ENCODE results near the gene NTNG1.

DNA sequence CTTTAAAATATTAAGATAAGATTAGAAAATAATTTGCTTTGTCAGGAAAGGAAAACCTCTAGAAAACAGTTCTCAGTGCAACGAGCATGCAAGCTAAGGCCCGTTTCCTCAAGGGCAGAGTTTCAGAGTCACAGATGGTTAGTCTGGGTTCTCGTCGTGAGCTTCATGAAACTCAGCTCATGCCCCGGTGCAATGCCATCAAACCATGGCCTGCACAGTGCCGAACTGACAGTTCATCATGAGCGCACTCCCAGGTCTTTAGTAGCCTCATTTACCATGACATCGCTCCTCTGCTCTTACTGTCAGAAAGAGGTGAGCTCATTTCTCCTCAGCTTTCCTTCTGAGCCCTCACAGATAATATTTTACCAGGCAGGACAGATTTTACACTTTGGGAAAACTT lies 319.2 kb downstream of the NTNG1 start:
- no peak for TF ChIP-seq POLR2A (IDR thresholded peaks at IDR 0.05)
- TF ChIP-seq, protein P1, sequence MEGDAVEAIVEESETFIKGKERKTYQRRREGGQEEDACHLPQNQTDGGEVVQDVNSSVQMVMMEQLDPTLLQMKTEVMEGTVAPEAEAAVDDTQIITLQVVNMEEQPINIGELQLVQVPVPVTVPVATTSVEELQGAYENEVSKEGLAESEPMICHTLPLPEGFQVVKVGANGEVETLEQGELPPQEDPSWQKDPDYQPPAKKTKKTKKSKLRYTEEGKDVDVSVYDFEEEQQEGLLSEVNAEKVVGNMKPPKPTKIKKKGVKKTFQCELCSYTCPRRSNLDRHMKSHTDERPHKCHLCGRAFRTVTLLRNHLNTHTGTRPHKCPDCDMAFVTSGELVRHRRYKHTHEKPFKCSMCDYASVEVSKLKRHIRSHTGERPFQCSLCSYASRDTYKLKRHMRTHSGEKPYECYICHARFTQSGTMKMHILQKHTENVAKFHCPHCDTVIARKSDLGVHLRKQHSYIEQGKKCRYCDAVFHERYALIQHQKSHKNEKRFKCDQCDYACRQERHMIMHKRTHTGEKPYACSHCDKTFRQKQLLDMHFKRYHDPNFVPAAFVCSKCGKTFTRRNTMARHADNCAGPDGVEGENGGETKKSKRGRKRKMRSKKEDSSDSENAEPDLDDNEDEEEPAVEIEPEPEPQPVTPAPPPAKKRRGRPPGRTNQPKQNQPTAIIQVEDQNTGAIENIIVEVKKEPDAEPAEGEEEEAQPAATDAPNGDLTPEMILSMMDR (IDR thresholded peaks at IDR 0.05) = no peak
